PFSK-1 (cell line): ENCODE data around the gene THEMIS.

Experiments used
- FOXP2 ChIP-seq: optimal IDR thresholded peaks from 2 replicates; pipeline ENCODE3; 2011; ENCODE audit warnings: borderline replicate concordance, control low read depth, inconsistent platforms; ENCODE audit not compliant: insufficient read depth; ENCODE audit errors: extremely low read length, extremely low read depth
- POLR2AphosphoS5 ChIP-seq: IDR thresholded peaks from 2 replicates; pipeline ENCODE4 v1.6.1; 2012; ENCODE audit warnings: low read depth, mild to moderate bottlenecking, control low read depth, low read length, moderate library complexity
- SIN3A ChIP-seq: IDR thresholded peaks from 2 replicates; pipeline ENCODE4 v1.6.1; 2012; ENCODE audit warnings: mild to moderate bottlenecking, low read length, moderate library complexity, borderline replicate concordance; ENCODE audit not compliant: insufficient read depth
- TAF1 ChIP-seq: IDR thresholded peaks from 2 replicates; pipeline ENCODE4 v1.6.1; 2012; ENCODE audit warnings: low read length, control low read depth, borderline replicate concordance; ENCODE audit not compliant: insufficient read depth
- TF ChIP-seq, protein P1 (sequence below), 2 experiments: IDR thresholded peaks; 2 replicates each; pipeline versions ENCODE4 v1.6.1 to v1.8.0; 2011 to 2012; ENCODE audit warnings: low read depth in 2 of 2, low read length in 2 of 2, control low read depth in 1 of 2, inconsistent platforms in 1 of 2, mild to moderate bottlenecking in 1 of 2, moderate library complexity in 1 of 2; ENCODE audit not compliant: insufficient read depth in 1 of 2

The THEMIS gene

DNA sequence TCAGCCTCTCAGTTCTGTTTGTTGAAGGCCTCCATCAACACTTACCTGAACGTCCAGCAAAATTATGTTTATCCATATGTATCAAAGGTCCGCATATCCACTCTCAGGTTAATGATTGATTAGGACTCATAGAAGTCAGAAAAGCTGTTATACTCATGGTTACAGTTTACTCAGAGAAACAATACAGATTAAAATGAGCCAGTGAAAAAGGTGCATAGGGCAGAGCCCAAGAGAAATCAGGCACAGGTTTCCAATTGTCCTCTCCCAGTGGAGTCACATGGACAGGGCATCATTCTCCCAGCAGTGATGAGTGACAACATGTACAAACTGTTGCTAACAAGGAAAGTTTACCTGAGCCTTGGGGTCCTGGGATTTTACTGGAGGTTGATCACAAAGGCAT is 36.2 kb downstream of the THEMIS start:
- TF ChIP-seq POLR2AphosphoS5 (no peak), SIN3A (no peak), TAF1 (no peak), FOXP2 (no peak)
- TF ChIP-seq, protein P1, sequence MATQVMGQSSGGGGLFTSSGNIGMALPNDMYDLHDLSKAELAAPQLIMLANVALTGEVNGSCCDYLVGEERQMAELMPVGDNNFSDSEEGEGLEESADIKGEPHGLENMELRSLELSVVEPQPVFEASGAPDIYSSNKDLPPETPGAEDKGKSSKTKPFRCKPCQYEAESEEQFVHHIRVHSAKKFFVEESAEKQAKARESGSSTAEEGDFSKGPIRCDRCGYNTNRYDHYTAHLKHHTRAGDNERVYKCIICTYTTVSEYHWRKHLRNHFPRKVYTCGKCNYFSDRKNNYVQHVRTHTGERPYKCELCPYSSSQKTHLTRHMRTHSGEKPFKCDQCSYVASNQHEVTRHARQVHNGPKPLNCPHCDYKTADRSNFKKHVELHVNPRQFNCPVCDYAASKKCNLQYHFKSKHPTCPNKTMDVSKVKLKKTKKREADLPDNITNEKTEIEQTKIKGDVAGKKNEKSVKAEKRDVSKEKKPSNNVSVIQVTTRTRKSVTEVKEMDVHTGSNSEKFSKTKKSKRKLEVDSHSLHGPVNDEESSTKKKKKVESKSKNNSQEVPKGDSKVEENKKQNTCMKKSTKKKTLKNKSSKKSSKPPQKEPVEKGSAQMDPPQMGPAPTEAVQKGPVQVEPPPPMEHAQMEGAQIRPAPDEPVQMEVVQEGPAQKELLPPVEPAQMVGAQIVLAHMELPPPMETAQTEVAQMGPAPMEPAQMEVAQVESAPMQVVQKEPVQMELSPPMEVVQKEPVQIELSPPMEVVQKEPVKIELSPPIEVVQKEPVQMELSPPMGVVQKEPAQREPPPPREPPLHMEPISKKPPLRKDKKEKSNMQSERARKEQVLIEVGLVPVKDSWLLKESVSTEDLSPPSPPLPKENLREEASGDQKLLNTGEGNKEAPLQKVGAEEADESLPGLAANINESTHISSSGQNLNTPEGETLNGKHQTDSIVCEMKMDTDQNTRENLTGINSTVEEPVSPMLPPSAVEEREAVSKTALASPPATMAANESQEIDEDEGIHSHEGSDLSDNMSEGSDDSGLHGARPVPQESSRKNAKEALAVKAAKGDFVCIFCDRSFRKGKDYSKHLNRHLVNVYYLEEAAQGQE (IDR thresholded peaks at IDR 0.05; ENCODE audit: insufficient read depth in 1 of 2, low read depth in 2 of 2, low read length in 2 of 2), result no peak

DNA sequence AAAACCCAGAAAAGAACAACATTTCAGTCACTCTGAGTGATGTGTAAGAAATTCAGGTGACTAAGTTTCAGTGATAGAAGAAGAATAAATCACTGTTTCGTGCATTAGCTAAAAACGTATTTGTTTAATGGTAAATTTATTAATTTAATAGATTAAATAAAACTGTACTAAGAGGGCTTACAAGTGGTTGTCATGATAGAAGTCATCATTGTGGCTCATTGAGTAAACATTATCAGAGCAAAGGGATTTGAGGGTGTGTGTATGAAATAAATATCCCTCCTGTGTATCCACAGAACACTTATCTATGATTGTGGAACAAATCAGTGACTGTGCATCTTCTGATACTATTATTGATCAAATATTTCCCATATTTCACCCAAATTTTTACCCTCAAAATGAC is 40.1 kb downstream of the THEMIS start:
- TF ChIP-seq FOXP2, result no peak
- TF ChIP-seq TAF1, result no peak
- no peak for TF ChIP-seq SIN3A
- TF ChIP-seq, protein P1 (IDR thresholded peaks at IDR 0.05; ENCODE audit: insufficient read depth in 1 of 2, low read depth in 2 of 2, low read length in 2 of 2), result no peak
- TF ChIP-seq POLR2AphosphoS5, result no peak

DNA sequence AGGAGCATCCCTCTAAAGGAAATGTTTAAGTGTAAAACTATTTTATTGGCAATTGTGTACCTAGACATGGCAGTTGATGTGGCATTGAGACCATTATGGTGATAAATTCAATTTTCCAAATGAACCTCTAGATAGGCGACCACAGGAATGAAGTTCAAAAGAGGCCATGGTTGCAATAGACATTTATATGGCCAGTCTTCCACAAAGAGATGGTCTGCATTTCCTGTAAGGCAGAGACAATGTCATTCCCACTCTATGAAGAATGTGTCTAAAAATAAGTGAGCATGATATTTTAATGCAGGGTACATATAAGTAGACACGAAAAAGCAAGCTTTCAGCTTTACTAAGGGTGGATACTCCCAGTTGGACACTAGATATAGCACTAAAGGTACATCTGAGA is 40.9 kb downstream of the THEMIS start:
- TF ChIP-seq, protein P1 (IDR thresholded peaks at IDR 0.05; ENCODE audit: insufficient read depth in 1 of 2, low read depth in 2 of 2, low read length in 2 of 2), result no peak
- TF ChIP-seq TAF1 (no peak), SIN3A (no peak), POLR2AphosphoS5 (no peak), FOXP2 (no peak)

DNA sequence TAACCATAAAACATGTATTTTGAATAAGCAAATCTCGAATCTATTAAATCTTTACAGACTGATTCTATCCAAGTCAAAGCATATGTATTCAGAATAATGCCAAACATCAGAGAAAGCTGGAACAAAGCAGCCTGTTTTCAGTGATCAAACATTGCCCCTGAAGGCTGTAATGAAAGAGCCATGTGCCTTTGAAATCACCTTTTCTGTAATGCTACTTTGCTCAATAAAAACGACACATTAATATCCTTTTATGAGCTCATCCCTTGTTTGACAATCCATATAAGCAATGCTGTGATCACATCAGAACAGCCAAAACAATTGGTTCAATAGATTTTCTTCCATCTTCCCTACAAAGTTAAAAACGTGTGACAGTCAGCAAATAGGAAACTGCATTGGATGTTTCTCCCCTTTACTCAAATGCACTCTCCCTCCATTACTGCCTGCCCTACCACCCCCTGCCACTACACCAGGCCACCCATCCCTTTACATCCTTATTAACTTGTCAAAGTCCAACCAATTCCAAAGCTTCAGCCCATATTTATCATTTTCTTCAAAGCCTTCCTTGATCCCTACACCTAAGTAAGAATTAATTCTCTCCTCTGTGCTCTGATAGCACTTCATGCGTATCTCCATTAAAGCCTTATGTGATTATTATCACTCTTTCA is 42.0 kb downstream of the THEMIS start:
- TF ChIP-seq TAF1, result no peak
- TF ChIP-seq, protein P1 (IDR thresholded peaks at IDR 0.05; ENCODE audit: insufficient read depth in 1 of 2, low read depth in 2 of 2, low read length in 2 of 2), result no peak
- no peak for TF ChIP-seq FOXP2
- no peak for TF ChIP-seq POLR2AphosphoS5
- no peak for TF ChIP-seq SIN3A
